GM20000 (cell line): Measurements from ENCODE around the gene ITPR3.

Source experiments
- DNase-seq: peaks from one replicate; pipeline ENCODE4 v3.0.0; 2012; ENCODE audit warnings: low spot score
- CTCF ChIP-seq: IDR thresholded peaks from 2 replicates; pipeline ENCODE4 v1.5.1; 2012; ENCODE audit warnings: mild to moderate bottlenecking, control low read depth; ENCODE audit errors: extremely low read depth, missing control alignments

ITPR3 gene

GRCh38 chr6:33670971-33671743, 50.0 kb downstream of the ITPR3 start:
- TF ChIP-seq CTCF, result no peak
- no peak for DNase-seq

- TF ChIP-seq CTCF, result no peak
- no peak for DNase-seq
These were observed 50.6 kb downstream of the ITPR3 start for GRCh38 chr6:33671744-33672072.

GRCh38 chr6:33672808-33673207, 51.7 kb downstream of the ITPR3 start:
- peak; percentile 69 for DNase-seq
- no peak for TF ChIP-seq CTCF

GRCh38 chr6:33673851-33674250, 52.7 kb downstream of the ITPR3 start:
- DNase-seq, result no peak
- TF ChIP-seq CTCF, result no peak

- no peak for TF ChIP-seq CTCF
- no peak for DNase-seq
These were observed 54.8 kb downstream of the ITPR3 start for GRCh38 chr6:33675968-33676367.

- DNase-seq, result no peak
- TF ChIP-seq CTCF, result no peak
These were observed 55.5 kb downstream of the ITPR3 start for GRCh38 chr6:33676416-33677142.

- DNase-seq, result no peak
- TF ChIP-seq CTCF, result no peak
These were observed 56.1 kb downstream of the ITPR3 start for GRCh38 chr6:33677143-33677660.
